CD4-positive, alpha-beta T cell treated with Interleukin-6 at 100 ng/mL for 8 hours (primary cell): ENCODE results near the gene ANKRD50.

Experiments used
- DNase-seq: peaks from one replicate; pipeline ENCODE4 v3.0.0-alpha.2; 2020; ENCODE audit warnings: mixed read lengths, low spot score

Gene ANKRD50

DNA sequence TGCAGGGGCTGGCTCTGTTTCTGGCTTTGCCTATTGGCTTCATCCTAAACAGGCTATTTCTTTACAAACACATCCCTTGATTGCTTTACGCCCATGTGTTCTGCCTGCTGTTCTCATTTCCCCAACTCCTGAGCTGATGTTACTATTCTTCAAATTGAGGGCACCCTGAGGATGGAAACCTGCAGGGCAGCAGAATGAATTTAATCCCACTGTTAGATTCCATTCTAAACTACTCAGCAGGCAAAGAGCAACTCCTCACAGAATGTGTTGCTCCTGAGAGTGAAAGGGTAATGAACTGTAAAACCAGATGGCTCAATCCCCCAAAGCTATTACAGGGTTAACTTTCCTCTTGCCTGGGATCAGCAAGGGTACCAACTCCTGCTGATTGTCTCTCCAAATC is 75.7 kb downstream of the ANKRD50 start:
- DNase-seq = no peak

DNA sequence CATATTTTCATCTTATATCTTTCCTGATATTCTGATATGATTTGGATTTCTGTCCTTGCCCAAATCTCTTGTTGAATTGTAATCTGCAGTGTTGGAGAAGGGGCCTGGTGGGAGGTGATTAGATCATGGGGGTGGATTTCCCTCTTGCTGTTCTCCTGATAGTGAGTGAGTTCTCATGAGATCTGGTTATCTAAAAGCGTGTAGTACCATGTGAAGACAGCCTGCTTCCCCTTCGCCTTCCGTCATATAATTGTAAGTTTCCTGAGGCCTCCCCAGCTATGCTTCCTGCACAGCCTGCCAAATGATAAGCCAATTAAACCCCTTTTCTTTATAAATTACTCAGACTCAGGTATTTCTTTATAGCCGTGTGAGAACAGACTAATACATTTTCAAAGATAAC is 77.2 kb downstream of the ANKRD50 start:
- DNase-seq = no peak

DNA sequence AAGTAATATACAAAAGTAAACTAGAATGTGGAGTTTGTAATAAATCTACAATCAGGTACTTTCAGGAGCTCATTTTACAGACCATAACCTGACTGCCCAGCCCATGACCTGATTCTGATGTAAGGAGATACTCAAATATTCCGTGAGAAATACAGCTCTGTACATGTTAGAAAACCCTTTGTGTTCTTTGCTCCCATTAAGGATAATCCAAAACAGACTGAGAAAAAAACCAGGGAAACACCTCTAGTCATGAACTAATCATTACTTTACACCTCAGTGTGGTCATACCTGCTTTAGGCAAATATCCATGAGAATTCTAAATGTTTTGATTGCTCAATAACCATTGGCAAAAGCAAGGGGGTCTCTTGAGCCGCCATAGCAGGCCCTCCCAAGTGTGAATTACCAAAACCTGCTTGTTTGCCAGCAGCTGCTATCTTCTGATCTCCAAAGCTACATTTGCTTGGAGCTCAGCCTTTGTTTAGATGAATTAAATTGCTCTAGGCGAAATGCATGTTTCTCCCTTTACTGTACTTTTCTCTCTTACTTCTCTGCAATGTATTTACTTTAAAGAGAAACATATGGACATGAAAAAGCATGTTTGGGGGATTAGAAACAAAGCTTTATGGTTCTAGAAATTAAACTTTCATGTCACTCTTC is 79.1 kb downstream of the ANKRD50 start:
- DNase-seq = no peak

DNA sequence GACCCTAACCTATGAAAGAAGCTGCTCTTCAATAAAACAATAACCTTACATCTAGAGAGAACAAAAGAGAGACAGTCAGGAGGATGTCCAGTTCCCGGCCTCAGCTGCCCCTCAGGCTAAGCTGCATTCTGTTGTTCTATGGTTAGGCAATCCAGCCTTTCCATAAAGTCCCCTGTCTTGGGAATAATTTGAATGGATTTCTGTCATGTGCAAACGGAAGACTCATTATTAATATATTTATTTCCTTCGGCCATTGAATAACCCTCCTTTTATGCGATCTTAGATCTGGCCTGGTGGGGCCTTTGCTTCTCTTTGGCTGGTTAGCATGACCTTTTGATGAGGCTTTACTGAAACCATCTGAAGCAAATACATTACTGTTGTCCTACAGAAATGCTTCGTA is 80.1 kb downstream of the ANKRD50 start:
- DNase-seq = no peak

DNA sequence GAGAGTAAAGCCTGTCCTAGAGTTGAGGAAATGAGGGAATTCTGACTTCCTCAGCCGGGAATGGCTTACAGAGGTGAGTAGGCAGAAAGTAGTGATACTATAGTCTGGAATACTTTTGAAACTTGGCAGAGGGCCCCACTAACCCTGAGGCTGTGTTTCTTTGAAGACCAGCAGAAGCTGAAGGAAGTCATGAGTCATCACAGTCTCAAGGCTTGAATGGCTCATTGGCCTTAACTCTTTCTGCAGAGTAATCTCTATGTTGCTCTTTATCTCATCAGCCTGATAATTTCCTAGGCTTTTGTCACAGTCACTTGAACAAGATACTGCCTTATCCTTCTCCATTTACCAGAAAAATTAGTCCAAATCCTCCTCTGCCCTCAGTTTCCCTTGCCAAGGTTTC is 80.8 kb downstream of the ANKRD50 start:
- DNase-seq = no peak

DNA sequence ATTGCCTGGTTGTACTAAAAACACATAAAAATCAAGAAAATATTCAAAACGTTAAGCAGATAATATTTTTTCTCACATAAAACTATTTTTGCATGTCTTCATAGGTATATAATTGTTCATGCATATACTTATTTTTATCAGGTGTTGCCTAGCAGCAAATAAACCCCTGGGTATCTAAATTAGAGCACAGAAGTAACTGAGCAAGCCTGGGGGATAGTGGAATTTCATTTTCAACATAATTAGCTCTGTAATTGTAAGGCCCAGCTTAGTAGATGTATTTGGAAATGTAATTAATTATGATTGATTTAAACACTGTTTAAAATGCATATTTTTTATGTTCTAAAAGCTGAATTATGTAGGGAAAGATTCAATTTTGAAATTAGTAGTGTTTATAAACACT is 82.9 kb downstream of the ANKRD50 start:
- DNase-seq = no peak
